ENCODE data around the gene NAA15.
A peak's percentile ranks its signal among the peaks of the same experiment; 100 is the strongest.
"Not testable (repeated sequence)": the region's sequence is repeated elsewhere in the genome, so short reads cannot be mapped to it uniquely, and the experiment has no call there.

The NAA15 gene

DNA sequence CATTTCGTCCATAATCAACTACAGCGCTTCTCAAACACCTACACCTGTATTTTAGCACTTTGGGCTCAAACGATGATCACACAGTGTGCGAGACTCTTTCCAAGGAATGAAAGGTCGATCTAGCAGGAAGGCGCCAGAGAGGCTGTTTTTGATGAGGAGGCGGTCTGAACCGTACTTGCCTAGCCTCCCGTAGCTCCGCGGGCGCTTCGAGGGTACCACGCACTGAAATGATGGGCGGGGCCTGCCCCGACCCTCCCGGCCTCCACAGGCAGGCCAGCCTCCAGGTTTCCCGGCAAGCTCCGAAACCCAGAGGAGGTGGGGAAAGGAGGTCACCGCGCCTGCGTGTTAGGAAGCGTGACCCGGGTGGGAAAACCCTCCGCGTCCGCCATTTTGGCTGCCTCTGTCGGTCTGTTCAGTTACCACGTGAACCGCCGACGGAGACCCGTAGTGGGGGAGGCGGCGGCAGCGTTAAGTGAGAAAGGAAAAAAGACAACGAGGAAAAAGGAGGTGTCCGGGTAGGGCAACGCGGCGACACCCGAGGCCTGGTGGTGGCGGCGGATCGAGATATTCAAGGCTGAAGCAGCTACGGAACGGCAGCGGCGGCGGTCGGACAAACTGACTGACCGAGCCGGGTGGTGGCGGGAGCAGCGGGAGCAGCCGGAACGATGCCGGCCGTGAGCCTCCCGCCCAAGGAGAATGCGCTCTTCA lies at the start of gene NAA15:
TSS of gene NAA15 (plus strand) at position 393 of the 708 bp plus-strand sequence. CDS start at position 666, 273 bp downstream.
- DNase-seq (ENCODE audit: low spot score): peak; percentile 90

- no peak for DNase-seq (ENCODE audit: low spot score)
Observed at GRCh38 chr4:139253046-139253445, 48.3 kb upstream of the NAA15 start.

GRCh38 chr4:139253713-139254112 lies 47.6 kb upstream of the NAA15 start:
- no peak for DNase-seq (ENCODE audit: low spot score)

DNA sequence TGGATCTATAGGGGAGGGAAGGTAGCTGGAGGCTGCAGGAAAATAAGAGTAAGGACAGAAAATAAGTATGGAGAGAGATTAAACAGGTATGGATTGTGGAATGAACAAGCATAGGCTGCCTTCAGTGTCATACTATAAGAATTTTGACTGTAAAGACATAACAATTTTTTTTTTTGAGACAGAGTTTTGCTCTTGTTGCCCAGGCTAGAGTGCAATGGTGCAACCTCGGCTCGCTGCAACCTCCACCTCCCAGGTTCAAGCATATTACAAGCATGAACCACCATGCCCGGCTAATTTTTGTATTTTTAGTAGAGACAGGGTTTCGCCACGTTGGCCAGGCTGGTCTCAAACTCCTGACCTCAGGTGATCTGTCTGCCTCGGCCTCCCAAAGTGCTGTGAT lies 45.7 kb upstream of the NAA15 start:
- DNase-seq (ENCODE audit: low spot score): not testable (repeated sequence)

DNA sequence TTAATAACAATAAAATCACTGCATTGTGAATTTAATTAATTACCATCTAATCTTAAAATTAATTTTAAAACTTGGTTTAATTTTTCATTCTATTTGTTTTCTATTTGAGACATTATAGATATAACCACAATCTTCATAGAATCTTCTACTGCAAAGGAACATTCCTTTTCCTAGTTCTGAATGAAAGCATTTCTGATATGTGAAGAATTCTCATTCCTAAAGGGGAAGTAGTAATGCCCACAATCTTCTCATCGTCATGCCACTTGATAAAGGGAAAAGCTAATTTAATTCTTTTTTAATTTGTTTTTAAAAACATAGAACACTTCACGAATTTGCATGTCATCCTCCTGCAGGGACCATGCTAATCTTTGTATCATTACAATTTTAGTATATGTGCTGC lies 45.0 kb upstream of the NAA15 start:
- DNase-seq (ENCODE audit: low spot score): no peak

GRCh38 chr4:139265654-139266053 lies 35.7 kb upstream of the NAA15 start:
- DNase-seq (ENCODE audit: low spot score): no peak

GRCh38 chr4:139266208-139266582 lies 35.1 kb upstream of the NAA15 start:
- DNase-seq (ENCODE audit: low spot score): no peak

- peak; percentile 80 for DNase-seq (ENCODE audit: low spot score)
Observed at GRCh38 chr4:139266583-139267257, 34.6 kb upstream of the NAA15 start.

DNA sequence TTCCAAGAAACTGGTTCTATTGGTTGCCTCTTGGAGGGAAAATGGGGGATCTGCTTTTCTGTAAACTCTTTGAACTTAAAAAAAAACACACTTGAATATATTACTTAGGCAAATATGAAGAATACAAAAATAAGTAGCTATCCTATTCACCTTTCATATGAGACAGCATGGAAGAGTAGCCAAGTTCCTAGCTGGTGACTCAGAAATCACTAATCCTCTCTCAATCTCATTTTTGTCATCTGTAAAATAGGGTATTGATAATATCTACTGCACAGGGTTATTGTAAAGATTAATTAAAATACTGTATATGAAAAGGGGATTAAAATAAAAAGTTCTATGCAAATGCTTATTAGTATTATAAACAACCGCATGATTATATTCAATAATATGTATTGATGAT lies 34.0 kb upstream of the NAA15 start:
- no peak for DNase-seq (ENCODE audit: low spot score)

- DNase-seq (ENCODE audit: low spot score): no peak
Observed at GRCh38 chr4:139273835-139274234, 27.5 kb upstream of the NAA15 start.

DNA sequence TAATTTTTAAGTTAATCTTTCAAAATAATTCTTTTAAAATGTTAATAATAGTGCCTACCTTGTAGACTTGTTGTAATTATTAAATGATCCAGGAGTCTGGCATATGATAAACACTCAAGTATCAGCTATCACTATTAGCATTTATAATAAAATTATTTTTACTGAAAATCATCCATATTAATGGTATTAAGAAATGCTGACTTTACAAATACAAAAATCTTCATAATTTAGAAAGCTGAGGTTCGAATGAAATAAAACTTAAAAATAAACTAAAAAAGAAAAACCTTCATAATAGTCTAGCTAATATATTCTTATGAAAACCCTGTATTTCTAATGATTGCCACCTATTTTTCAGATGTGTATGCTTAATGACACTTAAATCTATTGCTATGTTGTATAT lies 26.5 kb upstream of the NAA15 start:
- DNase-seq (ENCODE audit: low spot score): no peak

GRCh38 chr4:139275281-139275735 lies 26.0 kb upstream of the NAA15 start:
- DNase-seq (ENCODE audit: low spot score): no peak

DNA sequence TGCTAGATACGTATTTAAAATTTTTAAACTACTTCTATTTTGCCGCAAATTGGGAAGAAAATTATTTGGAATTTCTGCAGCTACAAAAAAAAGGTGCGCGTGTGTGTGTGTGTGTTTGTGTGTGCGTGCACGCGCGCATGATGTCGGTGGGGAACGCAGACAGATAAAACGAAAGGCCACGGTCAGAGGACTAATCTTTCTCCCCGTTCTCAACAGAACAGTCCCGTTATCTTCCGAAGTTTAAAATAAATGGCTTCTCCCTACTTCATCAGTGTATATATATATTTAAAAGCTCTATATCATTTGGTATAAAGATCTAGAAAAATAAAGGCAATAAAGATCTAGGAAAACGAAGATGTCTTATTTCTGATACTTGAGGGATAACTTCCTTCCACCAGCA lies 22.8 kb upstream of the NAA15 start:
- no peak for DNase-seq (ENCODE audit: low spot score)

GRCh38 chr4:139278912-139279759 lies 22.2 kb upstream of the NAA15 start:
- DNase-seq (ENCODE audit: low spot score): no peak

- no peak for DNase-seq (ENCODE audit: low spot score)
Observed at GRCh38 chr4:139279760-139280620, 21.3 kb upstream of the NAA15 start, which contains the start of gene MGARP. Gene MGARP (minus strand): TSS chr4:139280225. CDS start chr4:139280158, 67 bp downstream.

GRCh38 chr4:139282065-139282720 lies 19.1 kb upstream of the NAA15 start:
- DNase-seq (ENCODE audit: low spot score): no peak

- no peak for DNase-seq (ENCODE audit: low spot score)
Observed at GRCh38 chr4:139282721-139283075, 18.6 kb upstream of the NAA15 start.

- no peak for DNase-seq (ENCODE audit: low spot score)
Observed at GRCh38 chr4:139286186-139286698, 15.1 kb upstream of the NAA15 start.

GRCh38 chr4:139295206-139295941 lies 5.9 kb upstream of the NAA15 start:
- DNase-seq (ENCODE audit: low spot score): peak; percentile 83

DNA sequence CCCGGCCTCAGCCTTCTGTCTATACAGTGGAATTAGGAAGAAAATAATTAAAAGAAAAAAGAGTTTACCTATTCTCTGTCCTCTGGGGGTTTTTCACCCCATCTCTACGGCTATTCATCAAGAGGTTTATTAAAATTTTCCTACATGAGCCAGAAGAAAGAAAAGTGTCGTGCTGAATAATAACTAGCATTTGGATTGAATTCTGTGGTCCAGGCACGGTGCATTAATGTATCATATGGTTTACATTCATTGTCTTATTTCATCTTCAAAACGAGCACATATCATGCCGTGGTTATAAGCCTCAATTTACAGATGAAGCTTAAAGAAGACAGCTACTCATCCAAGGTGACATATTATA lies 5.4 kb upstream of the NAA15 start:
- DNase-seq (ENCODE audit: low spot score): no peak

All from HuH-7 (cell line).